Pancreas (tissue), 10 donors: ENCODE data around the gene TNRC18. TPM values are rescaled to one million over a fixed set of nuclear protein-coding genes. Genes with fewer than 3 reads are reported as not detected.
A peak's percentile ranks its signal among the peaks of the same experiment; 100 is the strongest.

ENCODE experiments used
- ATAC-seq, 4 donors: fragments of 200-7000 bp; cut with Tn5 transposase; one replicate each; pipeline versions ENCODE4 v1.8.0 to v1.9.1; 2020; ENCODE audit warnings: mild to moderate bottlenecking in 4 of 4, moderate library complexity in 4 of 4
- DNase-seq, 6 donors: peaks; one replicate each; pipeline ENCODE4 v3.0.0-alpha.2; 2020
- FAIRE-seq: peaks from 2 replicates; lab custom pipeline; 2012; peaks lifted over from hg19 to GRCh38; lab: Jason Lieb, UNC
- H3K27ac ChIP-seq, 4 donors: fragments of 200-600 bp; sonication (generic); 1 replicate in 3 of 4; 2 replicates in 1 of 4; pipeline versions ENCODE4 v1.5.0 to v1.8.0; 2020
- H3K27me3 ChIP-seq, 4 donors: fragments of 200-600 bp; one replicate each; pipeline ENCODE4 v1.8.0; 2021
- H3K36me3 ChIP-seq, 3 donors: fragments of 200-600 bp; sonication (generic) in 1 of 3; one replicate each; pipeline versions ENCODE4 v1.5.0 to v1.8.0; 2020 to 2021
- H3K4me1 ChIP-seq, 3 donors: fragments of 200-600 bp; one replicate each; pipeline ENCODE4 v1.8.0; 2021
- H3K4me3 ChIP-seq, 4 donors: fragments of 200-600 bp; sonication (generic) in 2 of 4; one replicate each; pipeline versions ENCODE4 v1.5.0 to v1.8.0; 2020 to 2021
- H3K9me3 ChIP-seq, 4 donors: fragments of 200-600 bp; one replicate each; pipeline ENCODE4 v1.8.0; 2021
- WGBS, 2 donors: extraction: QIAGEN DNeasy Blood & Tissue Kit; methylation state at CpG; one replicate each; pipeline ENCODE4 v1.1.7; 2013; 5-methylcytosine and 5-hydroxymethylcytosine counted together
- intact Hi-C, 3 donors: fragments of 100-400 bp; cut with DNase I; formaldehyde crosslinking; loops; one replicate each; pipeline versions ENCODE4 v1.11.1 to v1.14.2; 2022
- polyA plus RNA-seq, 2 donors: library from polyadenylated mRNA; stranded (reverse); fragments of 200-250 nt; gene quantifications; one replicate each; pipeline ENCODE4 v1.2.3, GENCODE V29; 2013
- total RNA-seq, 6 donors: library from RNA; stranded (reverse); fragmentation: NEBNext Ultra II Directional in 4 of 6; extraction: Animal tissue kit (Norgen Biotek cat#: 25700) in 4 of 6; gene quantifications; one replicate each; pipeline versions ENCODE4 v1.2.1 to v1.2.4, GENCODE V29; 2021 to 2023
- TF ChIP-seq, protein P1 (sequence below), 4 donors: fragments of 200-600 bp; sonication (generic) in 3 of 4; IDR thresholded peaks; one replicate each; pipeline versions ENCODE4 v1.5.0 to v1.8.0; 2021; ENCODE audit warnings: antibody characterized with exemption in 4 of 4
- donor health status: healthy with polysubstance abuse.
- donor health status: DM: no; HTN: no; CAD: no; lungs with moderate emphysema.
- donor health status: DM: no; HTN: no; CAD: no.
- donor health status: control.
- donor health status: control.
- donor health status: Bipolar disorder and iron deficiency.
- donor health status: DM: yes; HTN: yes; CAD: no.
- donor health status: DM: no; HTN: no; CAD: no.
- donor health status: DM: no; HTN: no; CAD: no.
- donor health status: DM: yes; HTN: yes; CAD: no.

TNRC18 gene
- total and polyA plus RNA-seq, 8 donors = 30.1 to 80.6 (median 36.9) TPM

DNA sequence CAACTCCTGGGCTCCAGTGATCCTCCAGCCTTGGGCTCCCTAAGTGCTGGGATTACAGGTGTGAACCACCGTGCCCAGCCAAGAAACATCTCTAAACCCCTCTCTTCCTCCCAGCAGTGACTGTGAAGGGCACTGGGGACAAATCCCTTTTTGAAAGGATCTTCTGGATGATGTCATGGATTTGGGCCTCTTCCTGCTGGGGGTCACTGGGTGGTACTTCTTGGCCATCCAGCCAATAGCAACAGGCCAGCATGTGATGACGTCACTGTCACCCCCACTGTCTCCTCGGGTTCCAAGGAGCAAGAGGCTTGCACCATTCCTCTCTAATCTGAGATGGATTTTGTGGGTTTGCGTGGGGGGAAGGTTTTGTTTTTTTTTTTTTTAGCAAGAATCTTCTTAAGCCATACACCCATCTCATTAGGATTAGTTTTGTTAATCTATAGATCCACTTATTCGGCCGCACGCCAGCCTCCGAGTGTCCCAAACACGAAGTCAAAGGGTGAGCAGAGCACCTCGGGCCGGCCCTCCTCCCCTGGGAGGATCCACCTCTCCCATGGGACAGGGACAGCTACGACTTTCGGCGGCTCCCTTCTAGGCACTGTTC lies 29.4 kb upstream of the TNRC18 start:
- no peak overlapping the region for H3K4me3 ChIP-seq
- ATAC-seq (no peak), FAIRE-seq (no peak), DNase-seq (no peak)
- no peaks in the 10 kb centered on the region for H3K4me1 ChIP-seq
- H3K27me3 ChIP-seq = no peaks in the 10 kb centered on the region
- H3K36me3 ChIP-seq = no peaks in the 10 kb centered on the region
- WGBS, 2 donors = 76 to 80% methylated on average over 14 of the region's 14 CpGs
- intact Hi-C loops = loop anchor here (5.0 to 10.0 kb wide), 3 partner anchors 78 to 216 kb away; no protein-coding TSS in a partner anchor
- no peaks in the 10 kb centered on the region for H3K9me3 ChIP-seq
- no peak overlapping the region for H3K27ac ChIP-seq
- TF ChIP-seq, protein P1, sequence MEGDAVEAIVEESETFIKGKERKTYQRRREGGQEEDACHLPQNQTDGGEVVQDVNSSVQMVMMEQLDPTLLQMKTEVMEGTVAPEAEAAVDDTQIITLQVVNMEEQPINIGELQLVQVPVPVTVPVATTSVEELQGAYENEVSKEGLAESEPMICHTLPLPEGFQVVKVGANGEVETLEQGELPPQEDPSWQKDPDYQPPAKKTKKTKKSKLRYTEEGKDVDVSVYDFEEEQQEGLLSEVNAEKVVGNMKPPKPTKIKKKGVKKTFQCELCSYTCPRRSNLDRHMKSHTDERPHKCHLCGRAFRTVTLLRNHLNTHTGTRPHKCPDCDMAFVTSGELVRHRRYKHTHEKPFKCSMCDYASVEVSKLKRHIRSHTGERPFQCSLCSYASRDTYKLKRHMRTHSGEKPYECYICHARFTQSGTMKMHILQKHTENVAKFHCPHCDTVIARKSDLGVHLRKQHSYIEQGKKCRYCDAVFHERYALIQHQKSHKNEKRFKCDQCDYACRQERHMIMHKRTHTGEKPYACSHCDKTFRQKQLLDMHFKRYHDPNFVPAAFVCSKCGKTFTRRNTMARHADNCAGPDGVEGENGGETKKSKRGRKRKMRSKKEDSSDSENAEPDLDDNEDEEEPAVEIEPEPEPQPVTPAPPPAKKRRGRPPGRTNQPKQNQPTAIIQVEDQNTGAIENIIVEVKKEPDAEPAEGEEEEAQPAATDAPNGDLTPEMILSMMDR (IDR thresholded peaks at IDR 0.05) = no peak

DNA sequence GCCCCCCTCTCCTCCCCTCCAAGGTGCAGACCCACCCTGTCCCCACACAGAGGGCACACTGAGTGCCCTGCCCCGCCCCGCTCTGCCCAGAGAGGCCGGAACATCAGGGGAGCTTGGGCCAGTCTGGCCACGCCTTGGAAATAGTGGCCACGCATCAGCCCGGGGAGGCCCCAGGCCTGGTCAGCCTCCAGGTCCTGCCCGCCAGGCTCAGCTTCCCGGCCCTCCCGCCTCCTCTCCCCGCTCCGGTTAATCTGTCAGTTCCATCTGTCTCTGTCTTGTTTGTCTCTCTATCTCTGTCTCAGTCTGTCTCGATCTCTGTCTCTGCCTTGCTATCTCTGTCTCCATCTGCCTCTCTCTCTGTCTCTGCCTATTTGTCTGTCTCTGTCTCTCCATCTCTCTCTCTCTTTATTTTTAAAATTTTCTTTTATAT lies 28.9 kb upstream of the TNRC18 start:
- TF ChIP-seq, protein P1 (IDR thresholded peaks at IDR 0.05) = no peak
- DNase-seq = no peak
- intact Hi-C loops = loop anchor here (5.0 to 10.0 kb wide), 3 partner anchors 78 to 215 kb away; no protein-coding TSS in a partner anchor

DNA sequence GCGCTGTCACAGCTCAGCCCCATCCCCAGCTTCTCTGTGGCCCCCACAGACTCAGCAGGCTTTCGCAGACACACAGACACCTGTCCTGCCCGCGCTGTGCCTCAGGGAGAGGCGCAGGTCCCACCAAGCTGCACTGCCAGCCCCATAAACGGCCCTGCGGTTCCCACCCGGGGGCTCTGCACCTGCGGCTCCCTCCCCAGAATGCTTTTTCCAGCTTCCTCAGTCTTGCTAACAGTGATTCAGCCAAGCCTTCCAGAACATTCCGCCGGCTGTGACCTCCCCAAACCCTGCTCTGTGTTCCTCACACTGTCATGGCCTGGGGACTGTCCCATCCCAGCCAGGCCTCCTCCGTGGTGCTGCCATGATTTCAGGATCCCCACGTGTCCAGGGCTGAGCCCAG lies 27.8 kb upstream of the TNRC18 start:
- 73 to 77% methylated on average over 13 of the region's 13 CpGs for WGBS, 2 donors
- intact Hi-C loops = loop anchor here (5.0 to 10.0 kb wide), 3 partner anchors 77 to 214 kb away; no protein-coding TSS in a partner anchor
- DNase-seq (no peak), FAIRE-seq (no peak), ATAC-seq (no peak)
- Histone ChIP-seq H3K27me3 (no peaks in the 10 kb centered on the region), H3K4me3 (no peak overlapping the region), H3K36me3 (no peaks in the 10 kb centered on the region), H3K27ac (no peak overlapping the region), H3K4me1 (no peaks in the 10 kb centered on the region), H3K9me3 (no peaks in the 10 kb centered on the region)
- TF ChIP-seq, protein P1 (IDR thresholded peaks at IDR 0.05) = no peak

More for the DNA sequence above, 28.9 kb upstream of the TNRC18 start:
- no peaks in the 10 kb centered on the region for H3K4me1 ChIP-seq
- H3K36me3 ChIP-seq = no peaks in the 10 kb centered on the region
- no peak overlapping the region for H3K27ac ChIP-seq
- H3K9me3 ChIP-seq = no peaks in the 10 kb centered on the region
- H3K27me3 ChIP-seq = no peaks in the 10 kb centered on the region
- WGBS, 2 donors = 75 to 77% methylated on average over 10 to 12 of the region's 12 CpGs
- ATAC-seq (peak in 1 of 4 donors; percentile 7), FAIRE-seq (no peak)
- no peak overlapping the region for H3K4me3 ChIP-seq

DNA sequence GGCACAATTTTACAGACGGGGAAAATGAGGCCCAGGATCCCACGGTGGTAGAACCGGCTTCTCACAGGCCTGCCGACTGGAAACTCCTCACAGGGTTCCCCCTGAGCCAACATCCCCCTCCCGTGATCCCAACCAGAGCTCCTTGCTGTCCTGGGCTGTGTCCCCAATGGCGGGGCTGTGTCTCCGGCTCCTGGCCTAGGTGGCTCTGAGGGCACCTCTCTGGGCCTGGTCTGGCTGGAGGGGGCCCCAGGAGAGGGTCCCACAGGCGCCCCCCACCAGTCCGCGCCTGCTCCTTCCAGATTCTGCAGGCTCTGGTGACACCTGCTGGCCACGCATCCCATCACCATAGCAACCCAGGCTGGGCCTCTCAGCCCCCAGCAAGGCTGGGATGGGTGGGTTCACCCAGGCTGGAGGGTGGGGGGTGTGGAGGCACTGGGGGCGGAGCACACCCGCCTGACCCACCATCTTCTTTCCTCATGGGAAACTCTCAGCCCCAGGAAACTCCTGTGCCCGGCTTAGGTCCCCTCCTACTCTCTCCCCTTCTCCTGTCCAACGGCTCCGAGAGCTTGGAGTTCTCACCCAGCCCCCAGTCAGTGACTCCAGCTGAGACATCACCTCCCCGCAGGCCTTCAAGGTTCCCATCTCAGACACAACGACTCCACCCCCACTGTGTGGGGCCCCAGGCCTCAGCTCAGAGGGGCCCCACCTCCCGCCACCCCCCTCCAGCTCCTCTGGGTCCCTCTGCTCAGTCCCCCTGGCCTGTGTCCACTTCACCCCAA lies 27.1 kb upstream of the TNRC18 start:
- Histone ChIP-seq H3K27ac (no peak overlapping the region), H3K4me1 (no peaks in the 10 kb centered on the region), H3K27me3 (no peaks in the 10 kb centered on the region), H3K36me3 (no peaks in the 10 kb centered on the region), H3K4me3 (no peak overlapping the region), H3K9me3 (no peaks in the 10 kb centered on the region)
- 20 to 26% methylated on average over 19 of the region's 19 CpGs for WGBS, 2 donors
- ATAC-seq (peak; percentile 51 to 88 (median 81)), FAIRE-seq (no peak), DNase-seq (peak; percentile 21 to 84 (median 56))
- intact Hi-C loops = loop anchor here (5.0 to 10.0 kb wide), 3 partner anchors 76 to 213 kb away; no protein-coding TSS in a partner anchor
- TF ChIP-seq, protein P1 (IDR thresholded peaks at IDR 0.05) = peak; percentile 29 to 56 (median 45)
